Ammon's horn (tissue), 1 donor: Measurements from ENCODE around the gene EMP3.

Source experiments
- DNase-seq: peaks from one replicate; pipeline ENCODE4 v3.0.0-alpha.2; 2016; ENCODE audit warnings: low spot score

Gene EMP3

DNA sequence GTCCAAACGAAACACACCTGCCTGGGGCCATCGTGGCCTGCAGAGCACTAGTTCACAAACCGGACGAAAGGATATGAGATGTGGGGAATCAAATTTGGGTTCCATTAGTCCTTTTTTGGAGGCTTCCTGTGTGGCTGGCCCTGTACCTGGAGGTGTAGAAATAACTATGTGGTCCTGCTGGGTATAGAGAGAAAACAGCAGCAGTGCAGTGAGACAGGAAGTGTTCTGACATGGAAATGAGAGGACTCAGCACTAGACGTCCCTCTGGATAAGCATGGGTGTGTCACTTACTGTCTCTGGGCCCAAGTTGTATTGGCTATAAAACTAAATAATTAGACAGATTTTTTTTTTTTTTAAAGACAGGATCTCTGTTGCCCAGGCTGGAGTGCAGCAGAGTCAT is 53.7 kb downstream of the EMP3 start:
- DNase-seq, result no peak
